Neural cell (in vitro differentiated cells): ENCODE measurements around the gene RABL6. TPM values are rescaled to one million over a fixed set of nuclear protein-coding genes. Genes with fewer than 3 reads are reported as not detected.

Experiments used
- H2AFZ ChIP-seq: fragments of 200-600, 300-800 bp; sonication (generic), shearing (Covaris generic); 2 replicates; pipeline ENCODE4 v1.6.0; 2014; ENCODE audit warnings: low read depth, mild to moderate bottlenecking, antibody characterized with exemption, low read length, moderate library complexity
- H3F3A ChIP-seq: fragments of 200-600 bp; shearing (Covaris generic); 2 replicates; pipeline ENCODE4 v1.6.1; 2016; ENCODE audit warnings: mild to moderate bottlenecking, moderate library complexity, mixed read lengths, antibody characterized with exemption, low read length; ENCODE audit not compliant: insufficient read depth, poor library complexity, severe bottlenecking
- H3K27ac ChIP-seq: fragments of 200-600, 300-800 bp; sonication (generic), shearing (Covaris generic); 2 replicates; pipeline ENCODE4 v1.5.1; 2014; ENCODE audit warnings: mild to moderate bottlenecking, low read length, moderate library complexity
- H3K27me3 ChIP-seq: fragments of 300-800, 200-600 bp; sonication (generic), shearing (Covaris generic); 2 replicates; pipeline ENCODE4 v1.6.0; 2014; ENCODE audit warnings: mild to moderate bottlenecking, low read depth, low read length, moderate library complexity; ENCODE audit not compliant: insufficient read depth
- H3K36me3 ChIP-seq: fragments of 300-800, 200-600 bp; sonication (generic), shearing (Covaris generic); 2 replicates; pipeline ENCODE4 v1.5.1; 2014; ENCODE audit warnings: mild to moderate bottlenecking, antibody characterized with exemption, low read length, moderate library complexity; ENCODE audit not compliant: insufficient read depth
- H3K4me2 ChIP-seq: fragments of 300-800, 200-600 bp; sonication (generic), shearing (Covaris generic); 2 replicates; pipeline ENCODE4 v1.6.0; 2014; ENCODE audit warnings: mild to moderate bottlenecking, low read length
- H3K4me3 ChIP-seq: fragments of 300-800, 200-600 bp; sonication (generic), shearing (Covaris generic); 2 replicates; pipeline ENCODE4 v1.5.1; 2014; ENCODE audit warnings: mild to moderate bottlenecking, low read length, moderate library complexity
- H3K79me2 ChIP-seq: fragments of 200-600 bp; shearing (Covaris generic); replicated peaks from 2 replicates; pipeline ENCODE4 v1.6.0; 2014; ENCODE audit warnings: mild to moderate bottlenecking, low read length, moderate library complexity; ENCODE audit not compliant: insufficient read depth
- H3K9ac ChIP-seq: fragments of 300-800, 200-600 bp; sonication (generic), shearing (Covaris generic); 2 replicates; pipeline ENCODE4 v1.6.1; 2016; ENCODE audit warnings: mild to moderate bottlenecking, low read length, mixed read lengths
- H3K9me2 ChIP-seq: fragments of 200-600 bp; shearing (Covaris generic); 2 replicates; pipeline ENCODE4 v1.6.1; 2016; ENCODE audit warnings: mild to moderate bottlenecking, low read length, mixed read lengths; ENCODE audit not compliant: insufficient read depth
- H3K9me3 ChIP-seq: fragments of 200-600, 300-800 bp; sonication (generic), shearing (Covaris generic); 2 replicates; pipeline ENCODE4 v1.6.1; 2016; ENCODE audit warnings: mild to moderate bottlenecking, mixed run types, low read length, moderate library complexity, mixed read lengths
- H4K20me1 ChIP-seq: fragments of 200-600 bp; shearing (Covaris generic); 2 replicates; pipeline ENCODE4 v1.6.1; 2016; ENCODE audit warnings: mild to moderate bottlenecking, mixed run types; ENCODE audit not compliant: insufficient read depth
- EP300 ChIP-seq: fragments of 450-650 bp; conservative IDR thresholded peaks from 2 replicates; pipeline ENCODE4 v1.6.1; 2014; ENCODE audit warnings: antibody characterized with exemption, mild to moderate bottlenecking, moderate library complexity; ENCODE audit not compliant: poor library complexity, severe bottlenecking
- EZH2 ChIP-seq: fragments of 200-600, 300-800 bp; shearing (Covaris generic), sonication (generic); IDR thresholded peaks from 2 replicates; pipeline ENCODE4 v1.6.1; 2014; ENCODE audit warnings: antibody characterized with exemption, low read length, borderline replicate concordance, mild to moderate bottlenecking; ENCODE audit not compliant: insufficient read depth, poor library complexity, severe bottlenecking
- MXI1 ChIP-seq: fragments of 450-650 bp; conservative IDR thresholded peaks from 2 replicates; pipeline ENCODE4 v1.6.1; 2014; ENCODE audit warnings: antibody characterized with exemption, mild to moderate bottlenecking; ENCODE audit not compliant: poor library complexity, severe bottlenecking
- POLR2AphosphoS5 ChIP-seq: IDR thresholded peaks from 2 replicates; pipeline ENCODE4 v1.6.1; 2012
- RAD21 ChIP-seq: fragments of 450-650 bp; conservative IDR thresholded peaks from 2 replicates; pipeline ENCODE4 v1.6.1; 2014; ENCODE audit warnings: antibody characterized with exemption, mild to moderate bottlenecking, moderate library complexity
- SMC3 ChIP-seq: fragments of 450-650 bp; conservative IDR thresholded peaks from 2 replicates; pipeline ENCODE4 v1.6.1; 2014; ENCODE audit warnings: antibody characterized with exemption, mild to moderate bottlenecking, moderate library complexity; ENCODE audit not compliant: poor library complexity
- TAF1 ChIP-seq: IDR thresholded peaks from 2 replicates; pipeline ENCODE4 v1.6.1; 2012; ENCODE audit warnings: low read depth
- polyA plus RNA-seq: library from polyadenylated mRNA; depleted of rRNA; stranded (reverse); fragments of >200 nt; gene quantifications from 2 replicates; pipeline ENCODE4 v1.2.3, GENCODE V29; 2014
- TF ChIP-seq, protein P1 (sequence below): IDR thresholded peaks from 2 replicates; pipeline ENCODE4 v1.6.1; 2012; ENCODE audit warnings: borderline replicate concordance
- TF ChIP-seq, protein P2 (sequence below): fragments of 450-650 bp; IDR thresholded peaks from 2 replicates; pipeline ENCODE4 v1.5.1; 2014; ENCODE audit warnings: antibody characterized with exemption, mild to moderate bottlenecking, moderate library complexity; ENCODE audit not compliant: poor library complexity, severe bottlenecking

RABL6 gene
- polyA plus RNA-seq, 1 donor from 2014 or later, result 46.4 TPM

GRCh38 chr9:136790640-136791515 is 16.9 kb upstream of the RABL6 start, which contains the start of gene TMEM141:
TMEM141 (plus strand) TSS chr9:136791344; CDS start chr9:136791371, 27 bp downstream.
- Histone ChIP-seq H3K4me3 (peak within 1 kb of the TSS; percentile 85), H3K79me2 (no peaks in the 10 kb centered on the region), H3K9me3 (no peaks in the 10 kb centered on the region), H3K9me2 (no peaks in the 10 kb centered on the region), H3F3A (peaks cover 3% of the 10 kb centered on the region), H3K36me3 (no peaks in the 10 kb centered on the region), H4K20me1 (no peaks in the 10 kb centered on the region), H3K27ac (peak within 1 kb of the TSS; percentile 66), H2AFZ (peak within 1 kb of the TSS; percentile 85), H3K4me2 (peak within 1 kb of the TSS; percentile 52), H3K27me3 (no peaks in the 10 kb centered on the region), H3K9ac (peak within 1 kb of the TSS; percentile 74)
- peak; percentile 80 for TF ChIP-seq POLR2AphosphoS5
- TF ChIP-seq, protein P1, sequence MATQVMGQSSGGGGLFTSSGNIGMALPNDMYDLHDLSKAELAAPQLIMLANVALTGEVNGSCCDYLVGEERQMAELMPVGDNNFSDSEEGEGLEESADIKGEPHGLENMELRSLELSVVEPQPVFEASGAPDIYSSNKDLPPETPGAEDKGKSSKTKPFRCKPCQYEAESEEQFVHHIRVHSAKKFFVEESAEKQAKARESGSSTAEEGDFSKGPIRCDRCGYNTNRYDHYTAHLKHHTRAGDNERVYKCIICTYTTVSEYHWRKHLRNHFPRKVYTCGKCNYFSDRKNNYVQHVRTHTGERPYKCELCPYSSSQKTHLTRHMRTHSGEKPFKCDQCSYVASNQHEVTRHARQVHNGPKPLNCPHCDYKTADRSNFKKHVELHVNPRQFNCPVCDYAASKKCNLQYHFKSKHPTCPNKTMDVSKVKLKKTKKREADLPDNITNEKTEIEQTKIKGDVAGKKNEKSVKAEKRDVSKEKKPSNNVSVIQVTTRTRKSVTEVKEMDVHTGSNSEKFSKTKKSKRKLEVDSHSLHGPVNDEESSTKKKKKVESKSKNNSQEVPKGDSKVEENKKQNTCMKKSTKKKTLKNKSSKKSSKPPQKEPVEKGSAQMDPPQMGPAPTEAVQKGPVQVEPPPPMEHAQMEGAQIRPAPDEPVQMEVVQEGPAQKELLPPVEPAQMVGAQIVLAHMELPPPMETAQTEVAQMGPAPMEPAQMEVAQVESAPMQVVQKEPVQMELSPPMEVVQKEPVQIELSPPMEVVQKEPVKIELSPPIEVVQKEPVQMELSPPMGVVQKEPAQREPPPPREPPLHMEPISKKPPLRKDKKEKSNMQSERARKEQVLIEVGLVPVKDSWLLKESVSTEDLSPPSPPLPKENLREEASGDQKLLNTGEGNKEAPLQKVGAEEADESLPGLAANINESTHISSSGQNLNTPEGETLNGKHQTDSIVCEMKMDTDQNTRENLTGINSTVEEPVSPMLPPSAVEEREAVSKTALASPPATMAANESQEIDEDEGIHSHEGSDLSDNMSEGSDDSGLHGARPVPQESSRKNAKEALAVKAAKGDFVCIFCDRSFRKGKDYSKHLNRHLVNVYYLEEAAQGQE, result no peak
- peak; percentile 54 for TF ChIP-seq TAF1
- peak; percentile 22 for TF ChIP-seq MXI1

DNA sequence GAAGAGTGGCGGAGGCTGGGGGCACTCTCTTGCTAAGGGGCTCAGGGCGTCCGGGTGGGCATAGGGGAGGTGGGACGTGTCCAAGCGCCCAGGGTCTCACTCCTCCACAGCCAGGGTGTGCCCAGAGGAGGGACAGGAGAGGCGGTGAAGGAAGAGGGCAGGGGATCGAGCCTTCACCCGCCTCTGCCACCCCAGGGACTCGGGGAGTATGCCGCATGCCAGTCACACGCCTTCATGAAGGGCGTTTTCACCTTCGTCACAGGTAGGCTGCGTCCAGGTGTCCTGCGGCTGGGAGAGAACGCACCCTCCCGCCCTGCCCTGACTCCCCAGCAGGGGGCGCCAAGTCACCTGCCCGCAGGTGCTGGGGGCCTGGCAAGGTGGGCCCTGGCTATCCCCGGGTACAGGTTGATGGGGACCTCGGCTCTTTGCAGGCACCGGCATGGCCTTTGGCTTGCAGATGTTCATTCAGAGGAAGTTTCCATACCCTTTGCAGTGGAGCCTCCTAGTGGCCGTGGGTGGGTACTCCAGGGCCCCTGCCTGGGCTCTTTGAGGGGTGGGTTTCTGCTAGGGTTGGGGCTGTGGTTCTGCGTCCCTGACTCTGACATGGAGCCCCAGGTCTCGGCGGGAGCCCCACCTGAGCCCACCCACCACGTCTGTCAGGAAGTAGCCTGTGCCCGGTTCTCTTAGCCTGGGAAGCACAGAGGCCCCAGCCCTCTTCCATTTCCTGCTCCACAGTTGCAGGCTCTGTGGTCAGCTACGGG is 16.1 kb upstream of the RABL6 start:
- Histone ChIP-seq H3K9me3 (no peaks in the 10 kb centered on the region), H3K79me2 (no peaks in the 10 kb centered on the region), H3K27me3 (no peaks in the 10 kb centered on the region), H3K27ac (peak overlapping the region; percentile 66), H3K4me2 (peak overlapping the region; percentile 52), H2AFZ (peak overlapping the region; percentile 85), H3K9ac (peak overlapping the region; percentile 74), H3K4me3 (peak overlapping the region; percentile 85), H4K20me1 (no peaks in the 10 kb centered on the region), H3K36me3 (no peaks in the 10 kb centered on the region), H3K9me2 (no peaks in the 10 kb centered on the region), H3F3A (peaks cover 3% of the 10 kb centered on the region)
- peak; percentile 45 for TF ChIP-seq RAD21
- TF ChIP-seq MXI1, result peak; percentile 48
- TF ChIP-seq, protein P1, result no peak
- TF ChIP-seq TAF1, result peak; percentile 10
- peak; percentile 54 for TF ChIP-seq SMC3
- no peak for TF ChIP-seq EP300
- TF ChIP-seq EZH2, result no peak
- TF ChIP-seq, protein P2, sequence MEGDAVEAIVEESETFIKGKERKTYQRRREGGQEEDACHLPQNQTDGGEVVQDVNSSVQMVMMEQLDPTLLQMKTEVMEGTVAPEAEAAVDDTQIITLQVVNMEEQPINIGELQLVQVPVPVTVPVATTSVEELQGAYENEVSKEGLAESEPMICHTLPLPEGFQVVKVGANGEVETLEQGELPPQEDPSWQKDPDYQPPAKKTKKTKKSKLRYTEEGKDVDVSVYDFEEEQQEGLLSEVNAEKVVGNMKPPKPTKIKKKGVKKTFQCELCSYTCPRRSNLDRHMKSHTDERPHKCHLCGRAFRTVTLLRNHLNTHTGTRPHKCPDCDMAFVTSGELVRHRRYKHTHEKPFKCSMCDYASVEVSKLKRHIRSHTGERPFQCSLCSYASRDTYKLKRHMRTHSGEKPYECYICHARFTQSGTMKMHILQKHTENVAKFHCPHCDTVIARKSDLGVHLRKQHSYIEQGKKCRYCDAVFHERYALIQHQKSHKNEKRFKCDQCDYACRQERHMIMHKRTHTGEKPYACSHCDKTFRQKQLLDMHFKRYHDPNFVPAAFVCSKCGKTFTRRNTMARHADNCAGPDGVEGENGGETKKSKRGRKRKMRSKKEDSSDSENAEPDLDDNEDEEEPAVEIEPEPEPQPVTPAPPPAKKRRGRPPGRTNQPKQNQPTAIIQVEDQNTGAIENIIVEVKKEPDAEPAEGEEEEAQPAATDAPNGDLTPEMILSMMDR, result peak; percentile 86
- TF ChIP-seq POLR2AphosphoS5, result no peak
